Tibial nerve (tissue), 3 donors: ENCODE results near the gene ST6GALNAC1.

ENCODE experiments used
- CTCF ChIP-seq, 5 experiments: fragments of 200-600 bp in 3 of 5; fragments of 450-650 bp in 2 of 5; sonication (generic) in 3 of 5; IDR thresholded peaks; one replicate each; pipeline ENCODE4 v1.5.1; 2016 to 2019; ENCODE audit warnings: antibody characterized with exemption in 5 of 5, mild to moderate bottlenecking in 3 of 5, moderate library complexity in 2 of 5
- POLR2A ChIP-seq, 2 donors: fragments of 450-650 bp; IDR thresholded peaks; one replicate each; pipeline ENCODE4 v1.6.1; 2017; ENCODE audit warnings: antibody characterized with exemption in 2 of 2, mild to moderate bottlenecking in 2 of 2, moderate library complexity in 2 of 2

GRCh38 chr17:76670020-76670717, 26.6 kb upstream of the ST6GALNAC1 start:
- TF ChIP-seq POLR2A (IDR thresholded peaks at IDR 0.05) = no peak
- no peak for TF ChIP-seq CTCF (IDR thresholded peaks at IDR 0.05)
